ENCODE results near the gene FLT4.
"Not testable (repeated sequence)": the region's sequence is repeated elsewhere in the genome, so short reads cannot be mapped to it uniquely, and the experiment has no call there.

Gene FLT4

DNA sequence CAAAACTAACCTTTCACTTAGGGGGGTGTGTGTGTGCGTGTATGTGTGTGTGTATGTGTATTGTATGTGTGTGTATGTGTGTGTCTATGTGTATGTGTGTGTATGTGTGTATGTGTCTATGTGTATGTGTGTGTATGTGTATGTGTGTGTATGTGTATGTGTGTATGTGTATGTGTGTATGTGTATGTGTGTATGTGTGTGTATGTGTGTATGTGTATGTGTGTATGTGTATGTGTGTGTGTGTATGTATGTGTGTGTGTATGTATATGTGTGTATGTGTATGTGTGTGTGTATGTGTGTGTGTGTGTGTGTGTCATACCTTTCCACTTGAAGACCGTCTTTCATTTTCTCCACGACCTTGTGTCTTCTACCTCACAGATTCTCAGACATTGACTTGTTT, 20.8 kb upstream of the FLT4 start:
- no peak for DNase-seq (ENCODE audit: low read depth)

DNA sequence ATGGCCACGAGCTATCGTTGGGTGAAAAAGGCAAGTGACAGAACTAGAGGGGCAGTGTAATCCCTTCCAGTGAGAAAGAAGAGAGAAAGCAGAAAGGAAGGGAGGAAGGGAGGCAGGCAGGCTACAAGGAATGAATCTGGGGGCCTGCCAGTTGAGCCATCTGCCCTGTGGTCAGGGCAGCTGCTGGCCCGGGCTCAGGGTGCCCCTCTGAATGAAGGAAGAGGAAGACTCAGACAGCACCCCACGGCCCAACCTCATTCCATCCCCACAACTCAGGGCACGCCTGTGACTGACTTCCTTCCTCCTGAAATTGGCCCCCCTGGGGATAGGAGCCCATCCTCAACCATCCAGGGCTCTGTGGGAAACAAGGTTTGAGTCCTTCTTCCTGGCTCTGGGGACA, 20.3 kb upstream of the FLT4 start:
- DNase-seq (ENCODE audit: low read depth): no peak

DNA sequence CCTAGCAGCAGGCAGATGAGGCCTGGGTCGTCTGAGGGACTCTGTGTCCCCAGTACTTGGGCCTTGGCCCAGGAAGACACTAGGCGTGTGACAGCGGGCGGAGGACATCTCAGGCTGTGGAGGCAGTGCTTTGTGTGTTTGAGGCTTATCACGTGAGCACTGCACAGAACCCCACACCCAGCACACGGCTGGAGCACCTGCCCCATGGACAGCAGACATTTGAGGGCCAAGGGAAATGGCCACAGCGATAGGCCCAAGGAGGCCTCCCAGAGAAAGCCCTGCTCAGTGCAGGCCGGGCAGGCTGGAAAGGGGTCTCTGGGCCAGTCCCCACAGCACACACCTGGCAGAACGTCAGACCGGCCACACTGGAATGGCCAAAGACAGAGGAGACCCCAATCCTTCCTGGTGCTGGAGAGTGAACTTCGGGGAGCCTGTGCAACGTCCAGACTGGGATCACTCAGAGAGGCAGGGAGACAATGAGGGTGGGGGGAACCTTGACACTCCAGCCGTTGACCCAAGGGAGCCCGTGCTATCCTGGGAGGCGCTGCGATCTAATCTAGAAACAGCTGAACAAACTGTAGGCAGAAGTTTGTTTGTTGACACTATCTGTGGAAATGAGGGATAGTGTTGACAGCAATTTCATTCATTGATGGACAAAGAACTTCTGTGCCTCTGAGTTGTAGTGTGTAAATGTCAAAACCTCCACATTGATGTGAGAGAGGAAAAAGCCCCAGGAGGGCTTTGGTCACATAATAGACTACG, 19.6 kb upstream of the FLT4 start:
- DNase-seq (ENCODE audit: low read depth): no peak

DNA sequence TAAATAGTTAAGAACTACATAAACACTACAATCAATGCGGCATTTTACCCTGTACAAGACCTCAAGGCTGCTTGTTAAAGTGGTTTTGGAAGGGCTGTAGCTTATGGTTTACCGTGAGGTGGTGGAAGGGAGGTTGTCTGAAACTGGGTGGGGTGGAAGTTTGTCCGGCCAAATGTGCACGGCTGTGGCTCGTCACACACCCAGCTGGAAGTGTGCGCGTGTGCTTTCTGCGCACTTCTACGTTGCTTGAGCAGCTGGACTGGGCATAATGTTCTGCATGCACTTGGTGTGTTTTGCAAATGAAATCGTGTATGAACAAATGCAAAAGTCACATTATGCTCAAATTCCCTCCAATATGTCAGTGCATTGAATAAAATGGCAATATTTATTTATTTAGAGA, 17.4 kb upstream of the FLT4 start:
- DNase-seq (ENCODE audit: low read depth): no peak

DNA sequence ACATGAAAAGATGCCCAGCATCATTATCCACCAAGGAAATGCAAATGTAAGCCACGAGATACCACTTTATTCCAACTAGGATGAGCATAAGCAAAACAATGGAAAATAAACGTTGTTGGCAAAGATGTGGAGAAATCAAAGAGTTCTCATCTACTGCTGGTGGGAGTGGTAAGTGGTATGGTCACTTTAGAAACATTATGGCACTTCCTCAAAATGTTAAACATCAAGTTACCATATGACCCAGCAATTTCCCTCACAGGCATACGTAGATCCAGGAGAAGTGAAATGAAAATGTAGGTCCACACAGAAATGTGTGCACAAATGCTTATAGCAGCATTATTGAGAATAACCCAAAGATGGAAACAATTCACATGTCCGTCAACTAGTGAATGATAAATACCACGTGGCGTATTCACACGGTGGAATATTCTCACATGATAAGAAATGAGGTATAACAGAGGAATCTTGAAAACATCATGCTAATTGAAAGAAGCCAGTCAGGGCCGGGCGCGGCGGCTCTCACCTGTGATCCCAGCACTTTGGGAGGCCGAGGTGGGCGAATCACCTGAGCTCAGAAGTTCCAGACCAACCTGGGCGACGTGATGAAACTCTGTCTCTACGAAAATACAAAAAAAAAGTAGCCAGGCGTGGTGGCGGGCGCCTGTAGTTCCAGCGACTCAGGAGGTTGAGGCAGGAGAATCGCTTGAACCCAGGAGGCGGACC, 16.4 kb upstream of the FLT4 start:
- no peak for DNase-seq (ENCODE audit: low read depth)

DNA sequence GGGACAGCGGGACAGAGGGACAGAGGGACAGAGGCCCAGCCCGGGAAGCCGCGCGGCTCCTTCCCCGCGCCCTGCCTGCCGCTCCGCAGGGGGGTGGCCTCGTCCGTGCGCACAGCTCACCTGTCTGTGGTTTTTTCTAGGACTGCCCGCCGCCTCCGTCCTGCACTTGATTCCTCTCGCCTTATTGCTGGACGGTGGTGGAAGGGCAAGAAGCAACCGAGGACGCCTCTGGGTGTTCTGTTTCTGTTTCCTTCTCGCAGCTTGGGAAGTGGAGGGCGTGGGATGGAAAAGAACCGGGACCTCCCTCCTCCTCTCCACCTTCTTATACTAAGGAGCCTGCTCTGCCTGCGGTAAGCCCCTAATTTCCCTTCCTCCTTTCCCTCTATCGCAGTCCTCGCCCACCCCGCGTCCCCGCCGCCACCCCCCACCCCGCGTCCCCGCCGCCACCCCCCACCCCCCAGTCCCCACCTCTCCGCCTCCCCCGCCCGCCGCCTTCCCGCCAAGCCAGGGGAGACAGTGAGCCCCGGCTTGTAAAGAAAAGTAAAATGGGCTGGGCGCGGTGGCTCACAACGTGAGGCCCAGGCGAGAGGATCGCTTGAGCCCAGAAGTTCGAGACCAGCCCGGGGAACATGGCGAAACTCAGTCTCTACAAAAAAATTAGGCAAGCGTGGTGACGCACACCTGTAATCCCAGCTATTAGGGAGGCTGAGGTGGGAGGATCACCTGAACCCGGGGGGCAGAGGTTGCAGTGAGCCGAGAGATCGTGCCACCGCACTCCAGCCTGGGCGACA, 9.6 kb upstream of the FLT4 start:
- no peak for DNase-seq (ENCODE audit: low read depth)

DNA sequence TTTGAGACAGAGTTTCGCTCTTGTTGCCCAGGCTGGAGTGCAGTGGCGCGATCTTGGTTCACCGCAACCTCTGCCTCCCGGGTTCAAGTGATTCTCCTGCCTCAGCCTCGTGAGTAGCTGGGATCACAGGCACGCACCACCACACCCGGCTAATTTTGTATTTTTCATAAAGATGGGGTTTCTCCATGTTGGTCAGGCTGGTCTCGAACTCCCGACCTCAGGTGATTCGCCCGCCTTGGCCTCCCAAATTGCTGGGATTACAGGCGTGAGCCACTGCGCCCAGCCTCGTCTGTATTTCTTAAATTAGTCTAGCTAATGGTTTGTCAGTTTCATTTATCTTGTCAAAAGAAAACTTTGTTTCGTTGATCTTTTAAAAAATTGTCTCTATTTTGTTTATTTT, 5.8 kb upstream of the FLT4 start:
- DNase-seq (ENCODE audit: low read depth): not testable (repeated sequence)

DNA sequence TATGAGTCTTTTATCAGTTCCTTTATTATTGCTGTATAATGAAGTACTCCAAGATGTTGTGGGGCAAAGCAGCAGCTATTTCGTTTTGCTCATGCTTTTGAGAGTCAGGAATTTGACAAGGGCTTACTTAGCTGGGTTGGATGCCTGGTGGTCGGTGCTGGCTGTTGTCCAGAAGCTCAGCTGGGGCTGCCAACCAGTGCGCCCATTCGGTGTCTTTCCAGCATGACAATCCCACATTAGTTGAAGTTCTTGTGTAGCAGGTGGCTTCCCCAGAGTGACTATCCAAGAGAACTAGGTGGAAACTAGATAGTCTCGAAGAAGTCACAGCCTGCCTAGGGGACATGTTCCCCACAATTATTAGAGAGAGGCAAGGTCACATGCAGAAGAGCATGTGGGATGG, 3.4 kb upstream of the FLT4 start:
- DNase-seq (ENCODE audit: low read depth): no peak

DNA sequence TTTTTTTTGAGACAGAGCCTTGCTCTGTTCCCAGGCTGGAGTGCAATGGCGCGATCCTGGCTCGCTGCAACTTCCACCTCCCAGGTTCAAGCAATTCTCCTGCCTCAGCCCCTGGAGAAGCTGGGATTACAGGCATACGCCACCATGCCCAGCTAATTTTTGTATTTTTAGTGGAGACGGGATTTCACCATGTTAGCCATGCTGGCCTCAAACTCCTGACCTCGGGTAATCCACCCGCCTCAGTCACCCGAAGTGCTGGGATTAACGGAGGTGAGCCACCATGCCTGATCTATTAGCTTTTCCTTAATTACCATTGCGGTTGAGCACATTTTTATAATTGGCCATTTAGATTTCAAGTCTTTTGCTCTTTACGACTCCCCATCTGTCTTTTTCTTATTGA, 2.9 kb upstream of the FLT4 start:
- DNase-seq (ENCODE audit: low read depth): no peak

DNA sequence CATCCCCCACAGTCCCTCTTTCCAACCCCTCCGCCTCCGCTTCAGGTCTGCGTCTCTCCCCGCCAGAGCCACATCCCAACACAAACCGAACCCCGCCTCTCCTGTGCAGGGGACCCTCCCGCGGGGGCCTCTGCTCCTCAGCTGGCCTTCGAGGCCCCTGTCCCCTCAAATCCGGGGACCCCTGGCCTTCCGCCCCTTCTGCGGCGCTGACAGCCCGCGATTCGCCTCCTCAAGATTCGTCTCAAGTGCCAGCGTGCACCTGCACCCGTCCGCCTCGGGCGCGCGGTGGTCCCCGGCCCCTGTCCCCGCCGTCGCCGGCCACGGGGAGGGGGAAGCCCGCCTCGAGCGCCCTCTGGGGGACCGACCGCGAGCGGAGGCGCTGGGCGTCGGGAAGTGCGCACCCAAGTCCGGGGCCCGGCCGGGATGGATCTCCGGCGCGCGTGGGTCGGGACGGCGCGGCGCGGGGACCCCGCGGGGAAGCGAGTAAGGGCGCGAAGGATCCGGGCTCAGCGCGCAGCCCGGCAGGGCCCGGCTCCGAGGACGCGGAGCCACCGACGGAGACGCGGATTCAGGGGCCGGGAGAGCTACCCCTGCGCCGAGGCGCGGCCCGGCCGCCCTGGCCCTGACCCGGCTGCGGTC, 623 bp downstream of the FLT4 start:
- no peak for DNase-seq (ENCODE audit: low read depth)

DNA sequence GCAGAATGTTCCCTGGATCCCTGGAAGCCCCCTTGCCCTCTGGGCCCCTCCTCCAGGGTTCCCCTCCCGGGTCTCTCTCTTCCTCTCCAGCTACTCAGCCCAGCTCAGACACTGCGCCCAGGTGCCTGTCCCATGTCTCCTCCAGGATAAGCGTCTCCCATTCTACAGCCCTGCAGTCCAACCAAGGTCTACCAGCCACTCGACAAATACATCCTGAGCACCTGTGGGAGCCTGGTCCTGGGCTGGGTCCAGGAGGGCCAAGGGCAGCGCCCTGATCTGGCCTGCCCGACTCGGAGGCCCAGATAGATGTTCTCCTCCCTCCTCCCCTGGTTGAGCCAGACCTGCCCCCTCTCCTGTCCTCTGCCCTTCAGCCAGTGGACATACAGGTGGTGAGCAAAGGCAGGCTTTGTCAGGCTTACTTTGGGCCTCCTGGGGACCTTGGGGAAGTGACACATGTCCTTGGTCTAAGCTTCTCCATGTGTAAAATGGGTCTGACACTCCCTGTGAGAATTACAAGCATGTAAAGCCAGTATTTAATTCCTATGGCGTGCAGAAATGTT, 1.4 kb downstream of the FLT4 start:
- no peak for DNase-seq (ENCODE audit: low read depth)

DNA sequence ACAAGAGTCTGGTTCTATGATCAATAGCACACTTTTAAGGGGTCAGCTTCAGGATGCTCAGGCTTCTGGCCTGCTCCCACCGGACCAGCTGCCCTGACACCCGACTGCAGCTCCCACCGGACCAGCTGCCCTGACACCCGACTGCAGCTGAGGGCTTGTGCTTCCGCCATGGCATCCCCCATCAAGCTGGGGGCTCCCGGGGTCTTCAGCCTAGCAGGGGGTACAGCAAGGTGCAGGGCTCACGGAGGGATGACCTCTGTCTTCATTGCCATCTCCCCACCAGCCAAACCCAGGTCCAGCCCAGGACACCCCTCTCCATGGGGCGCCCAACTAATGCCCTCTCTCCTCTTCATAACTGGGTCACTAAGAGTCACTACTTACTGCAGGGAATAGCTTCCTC, 1.9 kb downstream of the FLT4 start:
- DNase-seq (ENCODE audit: low read depth): no peak

DNA sequence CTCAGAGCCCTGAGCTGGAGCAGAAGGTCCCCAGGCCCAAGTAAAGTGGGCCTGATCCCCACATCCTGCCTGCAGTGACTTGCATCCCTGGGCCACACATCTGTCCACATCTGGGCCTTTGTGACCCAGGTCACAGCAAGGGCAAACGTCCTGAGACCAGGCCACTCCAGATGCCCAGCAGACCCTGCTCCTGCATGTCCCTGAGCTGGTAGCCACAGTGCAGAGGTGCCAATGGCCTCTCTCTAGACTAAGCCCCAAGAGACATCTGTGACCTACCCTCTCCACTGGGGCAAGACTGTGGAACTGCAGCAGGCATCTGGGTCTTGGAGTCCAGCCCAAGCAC, 2.5 kb downstream of the FLT4 start:
- DNase-seq (ENCODE audit: low read depth): no peak

DNA sequence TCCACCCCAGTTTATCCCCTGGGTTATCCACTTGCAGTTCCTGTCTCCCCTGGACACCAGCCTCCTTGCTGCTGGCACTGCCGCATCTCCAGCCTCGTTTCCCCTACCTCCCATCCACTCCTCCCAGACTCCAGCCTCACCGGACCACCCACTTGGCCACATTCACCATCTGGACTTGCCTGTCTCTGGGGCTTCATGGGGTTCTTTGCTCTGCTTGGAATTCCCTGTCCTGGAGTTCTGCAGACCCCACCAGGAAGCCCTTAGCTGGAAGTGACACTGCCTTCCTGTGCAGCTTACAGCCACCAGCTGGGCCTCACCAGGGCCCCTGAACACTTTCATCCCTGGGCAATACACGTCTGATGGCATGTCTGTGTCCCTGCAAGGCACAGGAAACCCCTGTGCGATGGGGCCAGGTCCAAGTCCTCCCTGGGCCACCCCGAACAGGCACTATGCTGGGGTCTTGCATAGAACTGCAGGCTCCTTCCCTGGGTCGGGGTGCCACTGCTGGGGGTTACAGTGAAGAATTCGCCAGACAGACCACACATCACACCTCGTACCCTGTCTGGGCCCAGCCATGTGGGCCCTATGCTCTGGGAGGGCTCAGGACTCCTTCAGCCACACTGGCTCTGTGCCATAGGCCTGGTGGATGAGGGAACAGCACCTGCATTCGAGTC, 3.0 kb downstream of the FLT4 start:
- DNase-seq (ENCODE audit: low read depth): no peak

DNA sequence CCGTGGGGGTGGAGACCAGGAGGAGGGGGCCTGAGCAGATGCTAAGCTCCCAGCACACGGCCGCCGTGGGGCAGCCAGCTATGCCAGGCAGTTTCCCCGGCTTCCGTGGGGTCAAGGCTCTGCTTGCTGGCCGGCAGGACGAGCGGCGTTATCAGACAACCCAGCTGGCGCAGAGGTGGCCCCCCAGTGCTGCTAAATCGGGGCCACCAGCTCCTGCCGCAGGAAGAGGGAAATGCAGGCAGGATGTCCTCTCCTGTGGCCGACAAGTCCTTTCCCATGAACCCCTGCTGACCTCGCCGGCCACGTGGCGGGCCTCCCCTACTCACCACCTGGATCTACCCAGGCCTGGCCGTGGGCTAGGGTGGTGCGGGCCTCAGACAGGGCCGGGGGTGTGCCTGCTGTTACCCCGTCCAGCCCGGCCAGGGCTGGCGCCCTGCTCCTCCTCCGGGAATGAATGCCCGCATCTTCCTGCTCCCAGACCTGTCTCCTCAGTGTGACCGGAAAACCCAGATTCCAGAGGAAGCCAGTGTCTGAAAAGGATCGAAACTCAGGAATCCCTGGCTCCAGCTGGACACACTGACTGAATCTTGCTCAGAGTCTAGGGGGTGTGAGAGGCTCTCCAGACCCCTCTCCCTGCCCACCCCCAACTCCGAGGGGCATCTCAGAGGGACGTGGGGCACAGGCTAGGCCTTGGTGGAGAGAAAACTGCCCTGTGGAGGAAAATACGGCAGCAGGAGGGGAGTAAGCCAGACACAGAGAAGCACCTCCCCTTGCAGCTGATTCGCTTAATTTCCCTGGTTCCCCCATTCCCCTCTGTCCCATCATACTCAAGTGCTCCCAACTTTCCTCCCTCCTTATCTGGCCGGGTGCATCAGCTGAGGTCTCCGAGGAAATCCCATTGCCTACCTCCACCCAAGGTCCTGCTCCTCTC, 3.9 kb downstream of the FLT4 start:
- no peak for DNase-seq (ENCODE audit: low read depth)

DNA sequence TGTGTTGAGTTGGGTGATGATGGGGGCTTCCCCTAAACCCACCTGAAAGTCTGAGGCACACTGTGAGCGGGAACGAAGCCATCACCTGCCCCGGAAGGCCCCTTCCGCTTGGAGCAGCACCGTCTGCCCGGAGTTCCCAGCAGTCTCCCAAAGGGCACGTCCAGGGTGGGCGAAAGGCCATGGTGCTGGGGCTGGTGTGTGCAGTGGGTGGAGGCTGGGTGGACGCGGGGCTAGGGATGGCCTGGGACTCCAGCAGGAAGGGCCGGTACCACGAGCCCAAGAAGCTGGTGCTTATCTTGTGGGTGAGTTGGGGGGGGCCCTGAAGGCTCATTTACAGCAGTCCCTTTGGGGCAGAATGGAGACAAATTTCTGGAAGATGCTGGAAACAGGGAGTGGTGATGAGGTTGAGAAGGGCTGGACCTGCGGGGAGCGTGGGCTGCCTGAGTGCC, 4.6 kb downstream of the FLT4 start:
- DNase-seq (ENCODE audit: low read depth): no peak

DNA sequence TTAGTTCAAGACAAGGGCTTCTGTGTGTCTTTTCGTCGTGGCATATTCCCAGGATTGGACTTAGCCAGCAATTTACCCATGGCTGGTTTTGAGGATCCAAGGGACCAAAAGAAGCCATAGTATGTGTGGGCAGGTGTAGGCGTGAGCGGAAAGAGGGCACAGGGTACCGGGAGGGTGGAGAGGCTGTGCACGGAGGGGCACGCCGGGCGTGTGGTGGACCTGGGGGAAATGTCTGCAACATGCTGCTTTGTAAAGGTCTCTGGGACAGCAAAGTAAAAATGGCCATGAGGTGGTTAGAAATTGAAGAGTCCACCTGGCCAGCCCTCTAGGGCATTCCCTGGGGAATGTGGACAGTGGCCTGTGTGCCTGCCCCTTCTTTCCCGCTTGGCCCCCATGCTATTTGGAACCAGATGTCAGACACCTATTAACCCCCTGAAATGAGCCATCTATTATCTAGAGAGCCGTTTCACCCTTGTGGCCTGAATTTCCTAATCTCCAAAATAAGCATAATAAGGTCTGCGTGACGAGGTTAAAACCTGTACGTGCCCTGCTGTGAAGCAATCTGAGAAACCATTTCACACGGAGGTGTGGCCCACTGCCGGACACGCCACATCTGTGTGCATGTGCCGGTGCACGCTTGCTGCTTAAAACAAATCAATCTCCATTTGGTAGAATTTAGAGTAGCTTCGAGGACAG, 5.1 kb downstream of the FLT4 start:
- DNase-seq (ENCODE audit: low read depth): no peak

DNA sequence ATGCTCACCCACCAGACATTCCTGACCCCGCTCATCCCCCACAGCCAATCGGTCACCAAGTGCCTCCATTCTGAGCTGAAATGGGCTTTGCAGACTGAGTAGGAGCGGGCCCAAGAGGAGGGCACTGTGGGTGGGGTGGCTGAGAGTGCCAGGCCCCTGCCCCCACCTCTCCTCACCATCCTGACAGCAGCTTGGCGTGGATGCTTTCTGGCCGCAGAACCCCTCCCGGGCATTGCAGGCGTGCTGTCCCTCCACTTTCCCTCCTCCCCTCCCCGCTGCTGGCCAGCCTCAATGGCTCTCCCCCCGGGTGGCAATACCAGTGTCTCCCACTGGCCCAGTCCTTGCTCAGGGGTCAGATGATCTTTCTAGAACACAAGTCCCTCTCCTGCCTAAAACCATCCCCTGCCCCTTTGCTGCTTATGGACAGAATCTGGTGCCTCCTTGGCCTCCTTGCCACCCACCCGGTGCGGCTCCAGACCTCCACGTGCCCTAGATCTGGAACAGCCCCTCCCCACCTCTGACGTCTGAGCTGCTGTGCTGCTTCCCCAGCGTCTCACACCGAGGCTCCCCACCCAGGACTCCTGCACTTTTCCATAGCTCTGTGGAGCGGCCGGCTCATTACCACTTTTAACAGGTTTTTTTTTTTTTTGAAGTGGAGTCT, 6.1 kb downstream of the FLT4 start:
- no peak for DNase-seq (ENCODE audit: low read depth)

DNA sequence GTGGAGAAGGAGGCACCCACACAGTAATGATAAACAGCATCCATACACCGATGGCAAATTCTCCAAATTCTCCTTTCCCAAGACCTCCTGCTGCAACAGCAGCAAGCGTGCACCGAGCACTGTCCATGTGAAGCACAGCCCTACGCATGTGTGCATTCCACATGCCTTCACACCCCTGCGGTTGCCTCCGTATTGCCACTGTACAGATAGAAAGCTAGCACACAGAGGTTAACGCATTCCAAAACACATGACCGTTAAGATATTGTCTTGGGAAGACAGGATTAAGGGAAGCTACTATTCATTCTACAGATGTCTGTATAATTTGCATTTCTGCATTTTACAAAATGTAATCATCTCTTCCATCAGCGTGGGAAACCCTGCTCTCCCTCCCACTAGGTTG, 6.6 kb downstream of the FLT4 start:
- no peak for DNase-seq (ENCODE audit: low read depth)
